ENCODE data around the gene PITHD1. TPM values are rescaled to one million over a fixed set of nuclear protein-coding genes. Genes with fewer than 3 reads are reported as not detected.

PITHD1 gene
- total and polyA plus RNA-seq, 10 of the 15 experiments (the other 5 are each of a cell fraction or from before 2014, with no cell fraction given): 23.7 to 82.2 (median 67.0) TPM

- TF ChIP-seq USF1 (IDR thresholded peaks at IDR 0.05; ENCODE audit: borderline replicate concordance, extremely low read length, insufficient read depth, low read depth, low read length) (peak; percentile 93), HDGF (IDR thresholded peaks at IDR 0.05) (no peak), SMC3 (IDR thresholded peaks at IDR 0.05; ENCODE audit: borderline replicate concordance, low read length) (no peak), NFYB (IDR thresholded peaks at IDR 0.05; ENCODE audit: insufficient read depth, low read depth, low read length) (no peak), PRDM15 (CRISPR knock-in tag; IDR thresholded peaks at IDR 0.05) (no peak), PKNOX1 (IDR thresholded peaks at IDR 0.05) (no peak), CBX5 (IDR thresholded peaks at IDR 0.05; ENCODE audit: low read depth) (no peak), NFIC (IDR thresholded peaks at IDR 0.05; ENCODE audit: low read depth, low read length) (no peak), SRF (IDR thresholded peaks at IDR 0.05; ENCODE audit: low read depth in 2 of 2, low read length in 2 of 2) (0 out of 4 replicates have a peak, but pooled peaks of 1 of the 2 experiments have one; percentile 43), ZBTB40 (IDR thresholded peaks at IDR 0.05; ENCODE audit: borderline replicate concordance) (no peak), POU2F2 (IDR thresholded peaks at IDR 0.05; ENCODE audit: borderline replicate concordance, low read depth, low read length) (peak; percentile 86; the same call in 2 of the 3 replicates), HSF1 (IDR thresholded peaks at IDR 0.05; ENCODE audit: low read depth, low read length) (no peak), STAT1 (conservative IDR thresholded peaks at IDR 0.05) (no peak), WRNIP1 (IDR thresholded peaks at IDR 0.05; ENCODE audit: borderline replicate concordance, low read depth, low read length) (no peak), ELK1 (IDR thresholded peaks at IDR 0.05; ENCODE audit: low read depth, low read length) (no peak)
Observed at GRCh38 chr1:23825076-23825761, 47.0 kb downstream of the PITHD1 start, which contains the start of gene HMGCL (continued).

All from GM12878 (cell line).